H9 (cell line): ENCODE measurements around the gene ZNF14. TPM values are rescaled to one million over a fixed set of nuclear protein-coding genes. Genes with fewer than 3 reads are reported as not detected.

ENCODE experiments used
- DNase-seq: peaks from one replicate; pipeline ENCODE4 v3.0.0-alpha.2; 2017
- H2AFZ ChIP-seq: one replicate; pipeline ENCODE4 v1.6.1; 2013; ENCODE audit warnings: mild to moderate bottlenecking, low read length, control low read depth, moderate library complexity
- H2AK5ac ChIP-seq: 2 replicates; pipeline ENCODE4 v1.6.1; 2013; ENCODE audit warnings: low read length, control low read depth, mixed read lengths; ENCODE audit not compliant: insufficient read length
- H2BK120ac ChIP-seq: one replicate; pipeline ENCODE4 v1.6.1; 2013; ENCODE audit warnings: low read depth, mild to moderate bottlenecking, low read length, control low read depth, inconsistent platforms; ENCODE audit not compliant: poor library complexity, severe bottlenecking
- H2BK12ac ChIP-seq: 2 replicates; pipeline ENCODE4 v1.6.1; 2013; ENCODE audit warnings: low read length, control low read depth, mixed read lengths, low read depth; ENCODE audit not compliant: insufficient read length
- H2BK15ac ChIP-seq: 2 replicates; pipeline ENCODE4 v1.6.1; 2013; ENCODE audit warnings: low read depth, low read length, control low read depth
- H2BK20ac ChIP-seq: one replicate; pipeline ENCODE4 v1.6.1; 2013; ENCODE audit warnings: low read depth, mild to moderate bottlenecking, low read length, control low read depth, inconsistent platforms; ENCODE audit not compliant: poor library complexity, severe bottlenecking
- H2BK5ac ChIP-seq: 2 replicates; pipeline ENCODE4 v1.6.1; 2013; ENCODE audit warnings: low read length, control low read depth, mixed read lengths; ENCODE audit not compliant: insufficient read length
- H3K14ac ChIP-seq: 2 replicates; pipeline ENCODE4 v1.6.1; 2013; ENCODE audit warnings: low read length, control low read depth; ENCODE audit not compliant: insufficient read depth
- H3K18ac ChIP-seq: 2 replicates; pipeline ENCODE4 v1.6.1; 2013; ENCODE audit warnings: low read depth, mild to moderate bottlenecking, mixed read lengths, low read length, control low read depth; ENCODE audit not compliant: insufficient read length
- H3K23ac ChIP-seq: 2 replicates; pipeline ENCODE4 v1.6.1; 2013; ENCODE audit warnings: low read length, control low read depth, mixed read lengths, low read depth; ENCODE audit not compliant: insufficient read length
- H3K23me2 ChIP-seq: 2 replicates; pipeline ENCODE4 v1.6.1; 2013; ENCODE audit warnings: low read depth, mild to moderate bottlenecking, mixed read lengths, low read length, control low read depth; ENCODE audit not compliant: insufficient read length, poor library complexity, severe bottlenecking
- H3K27ac ChIP-seq: 2 replicates; pipeline ENCODE4 v1.5.1; 2013; ENCODE audit warnings: low read length, control low read depth, mixed read lengths, low read depth; ENCODE audit not compliant: insufficient read length
- H3K27me3 ChIP-seq: 2 replicates; pipeline ENCODE4 v1.6.1; 2013; ENCODE audit warnings: low read length, control low read depth, inconsistent platforms; ENCODE audit not compliant: insufficient read depth
- H3K4ac ChIP-seq: 2 replicates; pipeline ENCODE4 v1.6.1; 2013; ENCODE audit warnings: low read depth, mild to moderate bottlenecking, control low read depth, inconsistent platforms, low read length, moderate library complexity
- H3K4me1 ChIP-seq: 2 replicates; pipeline ENCODE4 v1.6.1; 2013; ENCODE audit warnings: low read length, control low read depth, inconsistent platforms; ENCODE audit not compliant: insufficient read depth
- H3K4me2 ChIP-seq: 2 replicates; pipeline ENCODE4 v1.6.1; 2013; ENCODE audit warnings: low read length, control low read depth, mixed read lengths; ENCODE audit not compliant: insufficient read length, insufficient read depth
- H3K56ac ChIP-seq: 2 replicates; pipeline ENCODE4 v1.6.1; 2013; ENCODE audit warnings: low read depth, mild to moderate bottlenecking, mixed read lengths, low read length, control low read depth; ENCODE audit not compliant: insufficient read length
- H3K79me1 ChIP-seq: 2 replicates; pipeline ENCODE4 v1.6.1; 2013; ENCODE audit warnings: low read depth, mild to moderate bottlenecking, moderate library complexity, low read length, control low read depth, inconsistent platforms; ENCODE audit not compliant: insufficient read depth, poor library complexity, severe bottlenecking
- H3K79me2 ChIP-seq: 2 replicates; pipeline ENCODE4 v1.6.1; 2013; ENCODE audit warnings: low read length, control low read depth, inconsistent platforms; ENCODE audit not compliant: insufficient read depth
- H3K9ac ChIP-seq: 2 replicates; pipeline ENCODE4 v1.6.1; 2013; ENCODE audit warnings: low read length, control low read depth, mixed read lengths; ENCODE audit not compliant: insufficient read length; ENCODE audit errors: extremely low read depth
- H3K9me3 ChIP-seq: one replicate; pipeline ENCODE4 v1.6.1; 2013; ENCODE audit warnings: low read depth, low read length, inconsistent platforms; ENCODE audit not compliant: control insufficient read depth
- H3T11ph ChIP-seq: one replicate; pipeline ENCODE4 v1.6.1; 2013; ENCODE audit warnings: mild to moderate bottlenecking, low read length, control low read depth, inconsistent platforms
- H4K20me1 ChIP-seq: one replicate; pipeline ENCODE4 v1.6.1; 2013; ENCODE audit not compliant: control insufficient read depth, insufficient read length, insufficient read depth
- H4K5ac ChIP-seq: 2 replicates; pipeline ENCODE4 v1.6.1; 2013; ENCODE audit warnings: low read depth, mild to moderate bottlenecking, mixed read lengths, low read length, control low read depth; ENCODE audit not compliant: insufficient read length
- H4K8ac ChIP-seq: replicated peaks from 2 replicates; pipeline ENCODE4 v1.6.1; 2013; ENCODE audit warnings: low read length, control low read depth, mixed read lengths, low read depth; ENCODE audit not compliant: insufficient read length
- H4K91ac ChIP-seq: 2 replicates; pipeline ENCODE4 v1.6.1; 2013; ENCODE audit warnings: low read depth, mild to moderate bottlenecking, moderate library complexity, mixed read lengths, low read length, control low read depth; ENCODE audit not compliant: insufficient read length
- H3K27ac Mint-ChIP-seq, 3 experiments: 2 replicates in 2 of 3; 3 replicates in 1 of 3; pipeline ENCODE4 v1.8.0; 2020 to 2021; ENCODE audit warnings: mixed read lengths in 3 of 3, mild to moderate bottlenecking in 1 of 3, moderate library complexity in 1 of 3
- H3K27me3 Mint-ChIP-seq: 2 replicates; pipeline ENCODE4 v1.8.0; 2021; ENCODE audit warnings: low read depth, mild to moderate bottlenecking, moderate library complexity, mixed read lengths
- H3K36me3 Mint-ChIP-seq, 3 experiments: 2 replicates in 2 of 3; 3 replicates in 1 of 3; pipeline ENCODE4 v1.8.0; 2020 to 2021; ENCODE audit warnings: low read depth in 3 of 3, mixed read lengths in 3 of 3; ENCODE audit not compliant: insufficient read depth in 1 of 3
- H3K4me1 Mint-ChIP-seq, 2 experiments: 2 replicates each; pipeline ENCODE4 v1.8.0; 2020; ENCODE audit warnings: mixed read lengths in 2 of 2
- H3K4me3 Mint-ChIP-seq, 2 experiments: 2 replicates in 1 of 2; 3 replicates in 1 of 2; pipeline ENCODE4 v1.8.0; 2020 to 2021; ENCODE audit warnings: mild to moderate bottlenecking in 2 of 2, mixed read lengths in 2 of 2, moderate library complexity in 1 of 2
- H3K9me3 Mint-ChIP-seq, 2 experiments: 2 replicates in 1 of 2; 3 replicates in 1 of 2; pipeline ENCODE4 v1.8.0; 2020; ENCODE audit warnings: mild to moderate bottlenecking in 2 of 2, mixed read lengths in 2 of 2, moderate library complexity in 1 of 2
- WGBS: extraction: QIAGEN DNeasy Blood & Tissue Kit; methylation state at CpG from one replicate; pipeline ENCODE4 v1.1.7; 2013; ENCODE audit warnings: missing lambda C conversion rate, low lambda C conversion rate, mixed read lengths; ENCODE audit not compliant: insufficient read length; ENCODE audit errors: extremely low coverage; 5-methylcytosine and 5-hydroxymethylcytosine counted together
- total RNA-seq: library from RNA; stranded (reverse); gene quantifications from 2 replicates; pipeline ENCODE4 v1.2.1, GENCODE V29; 2021
- TF ChIP-seq, protein P1 (sequence below): fragments of 200-600 bp; sonication (generic); conservative IDR thresholded peaks from 3 replicates; pipeline ENCODE4 v1.8.0; 2021; ENCODE audit warnings: antibody characterized with exemption, mild to moderate bottlenecking

The ZNF14 gene
- total RNA-seq, 1 experiment from 2014 or later: 8.3 TPM

DNA sequence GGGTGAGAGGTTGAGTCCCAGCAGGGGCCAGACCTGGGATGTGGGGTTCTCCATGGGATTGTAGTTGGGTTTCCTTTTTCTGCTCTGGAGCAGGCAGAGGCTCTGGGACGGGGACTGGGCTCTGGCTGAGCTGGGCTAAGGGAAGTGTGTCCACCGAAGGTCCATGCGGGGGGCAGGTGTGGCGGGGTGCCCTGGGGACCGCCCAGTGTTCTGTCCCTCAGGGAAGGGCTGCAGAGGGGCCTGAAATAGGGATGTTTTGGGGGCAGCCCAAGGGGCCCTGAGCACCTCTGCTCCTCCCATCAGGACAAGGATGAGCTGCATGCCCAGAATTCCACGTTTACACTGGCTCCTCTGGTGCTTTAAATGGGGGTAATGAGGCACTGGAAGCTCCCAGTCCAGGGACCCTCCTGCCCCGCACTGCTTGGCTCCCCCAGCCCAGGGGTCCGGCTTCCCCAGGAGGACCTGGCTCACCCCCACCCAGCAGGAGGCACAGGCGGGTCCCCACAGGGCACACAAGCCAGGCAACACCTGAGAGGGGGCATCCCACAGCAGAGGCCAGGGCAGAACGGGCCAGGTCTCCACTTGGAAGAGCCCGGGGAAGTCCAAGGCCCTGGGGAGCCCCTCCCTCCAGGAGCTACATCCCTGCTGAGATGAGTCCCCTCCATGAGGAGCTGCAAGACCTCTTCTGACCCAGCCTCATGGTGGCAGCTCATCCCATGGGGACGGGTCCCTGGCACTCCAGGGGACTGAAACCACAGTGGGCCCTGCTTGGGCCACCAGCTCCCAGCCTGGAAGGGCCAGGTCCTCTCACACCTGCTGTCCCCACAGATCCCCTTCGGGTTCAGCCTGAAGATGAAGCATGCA is 14.7 kb upstream of the ZNF14 start:
- no peak overlapping the region for H3K9ac ChIP-seq
- H3K9me3 Mint-ChIP-seq: peaks cover 32 to 35% of the 10 kb centered on the region in 2 experiments
- H3T11ph ChIP-seq: no peak overlapping the region
- no peak overlapping the region for H3K27ac ChIP-seq
- H2BK12ac ChIP-seq: no peak overlapping the region
- peaks cover 0 to 5% (median 4%) of the 10 kb centered on the region in 3 experiments; a peak in 3 of 7 replicates for H3K36me3 Mint-ChIP-seq
- no peaks in the 10 kb centered on the region for H3K79me1 ChIP-seq
- H4K20me1 ChIP-seq: no peaks in the 10 kb centered on the region
- no peak overlapping the region; the same call in 1 of the 2 replicates for H3K14ac ChIP-seq
- H3K4me1 Mint-ChIP-seq: no peaks in the 10 kb centered on the region
- no peaks in the 10 kb centered on the region for H3K9me3 ChIP-seq
- H2BK120ac ChIP-seq: no peak overlapping the region
- no peak overlapping the region for H2BK20ac ChIP-seq
- H3K4me2 ChIP-seq: no peak overlapping the region
- H4K91ac ChIP-seq: no peak overlapping the region
- no peak overlapping the region for H4K8ac ChIP-seq
- no peak overlapping the region for H2AK5ac ChIP-seq
- H3K79me2 ChIP-seq: no peaks in the 10 kb centered on the region
- no peaks in the 10 kb centered on the region for H3K4me1 ChIP-seq
- no peak overlapping the region for H3K27ac Mint-ChIP-seq
- H3K27me3 ChIP-seq: no peaks in the 10 kb centered on the region
- WGBS: no CpG with 5 or more reads among the region's 13 CpGs
- no peak overlapping the region for H2BK15ac ChIP-seq
- peaks cover 37% of the 10 kb centered on the region for H3K27me3 Mint-ChIP-seq
- H3K4ac ChIP-seq: no peak overlapping the region
- H3K56ac ChIP-seq: no peak overlapping the region
- no peak overlapping the region for H3K23ac ChIP-seq
- TF ChIP-seq, protein P1, sequence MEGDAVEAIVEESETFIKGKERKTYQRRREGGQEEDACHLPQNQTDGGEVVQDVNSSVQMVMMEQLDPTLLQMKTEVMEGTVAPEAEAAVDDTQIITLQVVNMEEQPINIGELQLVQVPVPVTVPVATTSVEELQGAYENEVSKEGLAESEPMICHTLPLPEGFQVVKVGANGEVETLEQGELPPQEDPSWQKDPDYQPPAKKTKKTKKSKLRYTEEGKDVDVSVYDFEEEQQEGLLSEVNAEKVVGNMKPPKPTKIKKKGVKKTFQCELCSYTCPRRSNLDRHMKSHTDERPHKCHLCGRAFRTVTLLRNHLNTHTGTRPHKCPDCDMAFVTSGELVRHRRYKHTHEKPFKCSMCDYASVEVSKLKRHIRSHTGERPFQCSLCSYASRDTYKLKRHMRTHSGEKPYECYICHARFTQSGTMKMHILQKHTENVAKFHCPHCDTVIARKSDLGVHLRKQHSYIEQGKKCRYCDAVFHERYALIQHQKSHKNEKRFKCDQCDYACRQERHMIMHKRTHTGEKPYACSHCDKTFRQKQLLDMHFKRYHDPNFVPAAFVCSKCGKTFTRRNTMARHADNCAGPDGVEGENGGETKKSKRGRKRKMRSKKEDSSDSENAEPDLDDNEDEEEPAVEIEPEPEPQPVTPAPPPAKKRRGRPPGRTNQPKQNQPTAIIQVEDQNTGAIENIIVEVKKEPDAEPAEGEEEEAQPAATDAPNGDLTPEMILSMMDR: no peak
- no peak overlapping the region for H2BK5ac ChIP-seq
- H2AFZ ChIP-seq: no peak overlapping the region
- H3K23me2 ChIP-seq: no peaks in the 10 kb centered on the region
- H4K5ac ChIP-seq: no peak overlapping the region
- DNase-seq: no peak
- H3K18ac ChIP-seq: no peak overlapping the region
- H3K4me3 Mint-ChIP-seq: no peak overlapping the region
